BE2C (cell line): Measurements from ENCODE around the gene HYAL3.

Source experiments
- DNase-seq: peaks from one replicate; pipeline ENCODE4 v3.0.0-alpha.2; 2020
- H3K27me3 ChIP-seq: fragments of 250-450 bp; sonication (Bioruptor Pico); 2 replicates; pipeline ENCODE4 v1.5.1; 2020; ENCODE audit warnings: mild to moderate bottlenecking
- H3K36me3 ChIP-seq: fragments of 250-450 bp; sonication (Bioruptor Pico); 2 replicates; pipeline ENCODE4 v1.5.1; 2020; ENCODE audit warnings: mild to moderate bottlenecking
- H3K4me1 ChIP-seq: fragments of 250-450 bp; sonication (Bioruptor Pico); 2 replicates; pipeline ENCODE4 v1.5.1; 2020
- H3K4me3 ChIP-seq: 2 replicates; pipeline ENCODE4 v1.5.1; 2011; ENCODE audit warnings: low read depth, low read length
- H3K9me3 ChIP-seq: fragments of 250-450 bp; sonication (Bioruptor Pico); 2 replicates; pipeline ENCODE4 v1.5.1; 2020
- TF ChIP-seq, protein P1 (sequence below): IDR thresholded peaks from 2 replicates; pipeline ENCODE4 v1.5.1; 2012; ENCODE audit warnings: mild to moderate bottlenecking, low read depth, low read length

The HYAL3 gene

DNA sequence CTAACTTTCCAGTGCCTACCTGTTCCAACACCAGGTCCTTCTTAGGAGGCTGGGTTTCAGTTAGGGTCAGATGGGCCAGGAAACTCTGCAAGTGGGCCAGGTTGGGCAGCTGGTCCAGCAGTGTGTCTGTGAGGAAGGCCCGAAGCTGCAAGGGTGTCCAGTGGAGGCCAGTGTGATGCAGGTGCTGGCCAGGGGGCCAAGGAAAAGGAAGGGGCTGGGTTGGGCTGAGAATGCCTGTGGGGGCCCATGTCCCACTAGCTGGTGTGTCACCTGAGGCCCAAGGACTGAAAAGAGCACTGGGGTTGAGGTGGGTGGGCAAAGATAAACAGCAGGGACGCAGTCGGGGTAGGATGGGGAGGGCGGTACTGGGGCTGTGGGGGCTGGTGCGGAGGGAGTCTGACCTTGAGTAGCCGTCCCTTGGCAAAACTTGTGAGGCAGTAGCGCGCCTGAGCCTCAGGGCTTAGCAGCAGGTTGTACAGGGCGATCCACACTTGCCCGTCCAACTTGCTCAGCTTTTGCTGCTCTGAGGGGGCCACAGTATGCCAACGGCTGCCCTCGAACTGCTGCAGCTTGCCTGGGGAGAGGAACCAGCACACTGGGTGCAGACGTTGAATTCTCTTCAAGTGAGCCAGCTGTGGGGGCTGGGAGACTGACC, 42.9 kb upstream of the HYAL3 start:
- no peak for DNase-seq
- no peaks in the 10 kb centered on the region for H3K27me3 ChIP-seq
- H3K4me3 ChIP-seq = no peak overlapping the region
- TF ChIP-seq, protein P1, sequence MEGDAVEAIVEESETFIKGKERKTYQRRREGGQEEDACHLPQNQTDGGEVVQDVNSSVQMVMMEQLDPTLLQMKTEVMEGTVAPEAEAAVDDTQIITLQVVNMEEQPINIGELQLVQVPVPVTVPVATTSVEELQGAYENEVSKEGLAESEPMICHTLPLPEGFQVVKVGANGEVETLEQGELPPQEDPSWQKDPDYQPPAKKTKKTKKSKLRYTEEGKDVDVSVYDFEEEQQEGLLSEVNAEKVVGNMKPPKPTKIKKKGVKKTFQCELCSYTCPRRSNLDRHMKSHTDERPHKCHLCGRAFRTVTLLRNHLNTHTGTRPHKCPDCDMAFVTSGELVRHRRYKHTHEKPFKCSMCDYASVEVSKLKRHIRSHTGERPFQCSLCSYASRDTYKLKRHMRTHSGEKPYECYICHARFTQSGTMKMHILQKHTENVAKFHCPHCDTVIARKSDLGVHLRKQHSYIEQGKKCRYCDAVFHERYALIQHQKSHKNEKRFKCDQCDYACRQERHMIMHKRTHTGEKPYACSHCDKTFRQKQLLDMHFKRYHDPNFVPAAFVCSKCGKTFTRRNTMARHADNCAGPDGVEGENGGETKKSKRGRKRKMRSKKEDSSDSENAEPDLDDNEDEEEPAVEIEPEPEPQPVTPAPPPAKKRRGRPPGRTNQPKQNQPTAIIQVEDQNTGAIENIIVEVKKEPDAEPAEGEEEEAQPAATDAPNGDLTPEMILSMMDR = no peak
- H3K9me3 ChIP-seq = no peaks in the 10 kb centered on the region
- H3K36me3 ChIP-seq = no peaks in the 10 kb centered on the region
- peaks cover 3% of the 10 kb centered on the region; the same call in 1 of the 2 replicates for H3K4me1 ChIP-seq

DNA sequence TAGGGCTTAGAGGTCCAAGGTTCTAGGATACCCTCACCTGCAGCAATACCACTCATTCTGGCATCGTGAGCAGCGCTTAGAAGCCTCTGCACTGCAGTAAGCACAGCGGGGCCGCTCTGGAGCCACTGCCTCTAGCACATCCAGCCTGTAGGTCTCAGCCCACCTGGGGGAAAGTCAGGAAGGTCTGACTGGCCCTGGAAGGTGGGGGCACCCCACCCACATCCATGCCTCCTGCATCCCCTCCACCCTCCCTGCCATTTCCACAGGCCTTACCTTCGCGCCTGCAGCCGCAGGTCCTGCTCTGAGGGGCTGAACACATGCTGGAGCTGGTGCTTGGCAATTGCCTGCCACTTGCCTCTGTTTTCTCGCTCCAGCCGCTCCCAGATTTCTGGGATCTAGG, 42.3 kb upstream of the HYAL3 start:
- no peaks in the 10 kb centered on the region for H3K9me3 ChIP-seq
- no peak overlapping the region for H3K4me3 ChIP-seq
- no peak for DNase-seq
- TF ChIP-seq, protein P1 = no peak
- H3K27me3 ChIP-seq = no peaks in the 10 kb centered on the region
- peaks cover 3% of the 10 kb centered on the region; the same call in 1 of the 2 replicates for H3K4me1 ChIP-seq
- H3K36me3 ChIP-seq = peaks cover 3% of the 10 kb centered on the region; the same call in 1 of the 2 replicates

DNA sequence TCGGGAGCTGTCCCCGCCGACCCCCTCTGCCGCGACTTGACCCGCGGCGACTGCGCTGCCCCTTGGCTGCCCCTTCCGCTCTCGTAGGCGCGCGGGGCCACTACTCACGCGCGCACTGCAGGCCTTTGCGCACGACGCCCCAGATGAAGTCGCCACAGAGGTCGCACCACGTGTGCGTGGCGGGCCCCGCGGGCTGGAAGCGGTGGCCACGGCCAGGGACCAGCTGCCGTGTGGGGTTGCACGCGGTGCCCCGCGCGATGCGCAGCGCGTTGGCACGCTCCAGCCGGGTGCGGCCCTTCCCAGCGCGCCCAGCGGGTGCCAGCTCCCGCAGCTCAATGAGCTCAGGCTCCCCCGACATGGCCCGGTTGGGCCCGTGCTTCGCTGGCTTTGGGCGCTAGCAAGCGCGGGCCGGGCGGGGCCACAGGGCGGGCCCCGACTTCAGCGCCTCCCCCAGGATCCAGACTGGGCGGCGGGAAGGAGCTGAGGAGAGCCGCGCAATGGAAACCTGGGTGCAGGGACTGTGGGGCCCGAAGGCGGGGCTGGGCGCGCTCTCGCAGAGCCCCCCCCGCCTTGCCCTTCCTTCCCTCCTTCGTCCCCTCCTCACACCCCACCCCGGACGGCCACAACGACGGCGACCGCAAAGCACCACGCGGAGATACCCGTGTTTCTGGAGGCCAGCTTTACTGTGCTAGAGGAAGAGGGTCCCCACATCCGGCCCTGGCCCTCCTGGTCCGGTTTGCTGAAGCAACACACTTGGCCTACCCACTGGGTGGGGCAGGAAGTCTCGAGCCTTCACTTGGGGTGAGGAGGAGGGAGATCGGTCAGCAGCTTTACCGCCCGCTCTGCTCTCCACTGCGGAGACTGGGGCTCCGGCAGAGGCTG, 41.5 kb upstream of the HYAL3 start, which contains the start of gene RASSF1:
TSS of gene RASSF1 (minus strand) at position 389 of the 882 bp plus-strand sequence. CDS start at position 358, 31 bp downstream.
- Histone ChIP-seq H3K4me1 (peaks cover 3% of the 10 kb centered on the region; the same call in 1 of the 2 replicates), H3K9me3 (no peaks in the 10 kb centered on the region), H3K4me3 (no peak within 1 kb of the TSS), H3K27me3 (no peaks in the 10 kb centered on the region), H3K36me3 (peaks cover 3% of the 10 kb centered on the region; the same call in 1 of the 2 replicates)
- TF ChIP-seq, protein P1 = no peak
- no peak for DNase-seq

DNA sequence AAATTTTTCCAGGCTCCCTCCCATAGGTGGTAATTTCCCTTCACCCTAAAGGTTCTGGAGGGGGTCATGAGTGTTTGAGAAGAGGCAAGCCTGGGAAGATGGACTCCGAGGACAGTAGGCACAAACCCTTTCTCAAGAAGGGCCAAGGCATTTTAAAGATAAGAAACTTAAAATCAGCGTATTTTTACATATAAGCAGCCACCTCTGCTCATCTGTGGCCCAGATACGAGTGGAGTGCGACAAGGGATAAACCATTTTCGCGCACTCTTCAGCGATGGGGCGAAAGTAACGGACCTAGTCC, 40.9 kb upstream of the HYAL3 start:
- TF ChIP-seq, protein P1 = no peak
- H3K27me3 ChIP-seq = no peaks in the 10 kb centered on the region
- peaks cover 3% of the 10 kb centered on the region; the same call in 1 of the 2 replicates for H3K36me3 ChIP-seq
- H3K4me1 ChIP-seq = peaks cover 3% of the 10 kb centered on the region; the same call in 1 of the 2 replicates
- no peak overlapping the region for H3K4me3 ChIP-seq
- H3K9me3 ChIP-seq = no peaks in the 10 kb centered on the region
- DNase-seq = no peak

DNA sequence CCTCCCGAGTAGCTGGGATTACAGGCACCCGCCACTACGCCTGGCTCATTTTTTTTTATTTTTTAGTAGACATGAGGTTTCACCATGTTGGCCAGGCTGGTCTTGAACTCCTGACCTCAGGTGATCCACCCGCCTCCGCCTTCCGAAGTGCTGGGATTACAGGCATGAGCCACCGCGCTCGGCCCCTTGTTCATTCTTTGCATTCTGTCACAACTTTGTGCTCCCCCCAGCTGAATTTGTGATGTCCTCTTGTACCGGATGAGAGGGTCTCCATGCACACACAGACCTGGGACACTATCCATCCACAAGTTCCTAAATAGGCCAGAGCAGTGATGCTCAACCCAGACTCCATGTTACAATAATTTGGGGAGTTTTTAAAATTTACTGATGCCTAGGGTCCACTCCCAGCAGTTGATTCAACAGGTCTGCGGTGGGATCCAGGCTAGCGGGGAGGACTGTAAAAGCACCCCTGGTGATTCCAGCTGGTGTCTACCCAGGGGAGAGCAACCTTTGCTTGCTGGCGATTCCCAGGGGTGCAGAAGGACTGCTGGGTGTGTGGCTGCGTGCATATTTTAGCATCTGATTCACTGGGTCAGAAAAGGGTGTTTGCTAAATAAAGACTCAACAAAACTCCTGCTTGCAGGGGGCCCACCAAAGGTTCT, 40.4 kb upstream of the HYAL3 start:
- H3K9me3 ChIP-seq = no peaks in the 10 kb centered on the region
- H3K4me3 ChIP-seq = no peak overlapping the region
- TF ChIP-seq, protein P1 = no peak
- DNase-seq = no peak
- peaks cover 3% of the 10 kb centered on the region; the same call in 1 of the 2 replicates for H3K4me1 ChIP-seq
- no peaks in the 10 kb centered on the region for H3K27me3 ChIP-seq
- peaks cover 3% of the 10 kb centered on the region; the same call in 1 of the 2 replicates for H3K36me3 ChIP-seq
